Testis (tissue), 2 donors: Measurements from ENCODE around the gene PDGFRB.

ENCODE experiments used
- CTCF ChIP-seq, 3 experiments: fragments of 450-650 bp in 2 of 3; fragments of 200-600 bp in 1 of 3; sonication (generic) in 1 of 3; IDR thresholded peaks; one replicate each; pipeline ENCODE4 v1.5.1; 2016 to 2019; ENCODE audit warnings: antibody characterized with exemption in 3 of 3, mild to moderate bottlenecking in 2 of 3, moderate library complexity in 1 of 3
- POLR2A ChIP-seq: fragments of 450-650 bp; IDR thresholded peaks from one replicate; pipeline ENCODE4 v1.6.1; 2017; ENCODE audit warnings: antibody characterized with exemption, mild to moderate bottlenecking, moderate library complexity

- TF ChIP-seq CTCF (IDR thresholded peaks at IDR 0.05) (no peak), POLR2A (no peak)
Measured at GRCh38 chr5:150188146-150188842, 32.6 kb upstream of the PDGFRB start.
